Neuronal stem cell (in vitro differentiated cells): ENCODE data around the gene RPIA.

Experiments
- DNase-seq: peaks from one replicate; pipeline ENCODE4 v3.0.0-alpha.2; 2013; ENCODE audit warnings: low spot score
- H2AFZ ChIP-seq: one replicate; pipeline ENCODE4 v1.6.1; 2013; ENCODE audit warnings: mild to moderate bottlenecking, low read length, inconsistent platforms
- H2AK5ac ChIP-seq: 2 replicates; pipeline ENCODE4 v1.6.1; 2013; ENCODE audit warnings: low read depth, mild to moderate bottlenecking, inconsistent platforms, low read length, moderate library complexity, mixed read lengths
- H2BK120ac ChIP-seq: 2 replicates; pipeline ENCODE4 v1.6.1; 2013; ENCODE audit warnings: low read depth, mild to moderate bottlenecking, inconsistent platforms, low read length, moderate library complexity, mixed read lengths
- H2BK12ac ChIP-seq: one replicate; pipeline ENCODE4 v1.6.1; 2013; ENCODE audit warnings: low read length, inconsistent platforms
- H2BK15ac ChIP-seq: 2 replicates; pipeline ENCODE4 v1.6.1; 2013; ENCODE audit warnings: mild to moderate bottlenecking, low read length, inconsistent platforms, mixed read lengths
- H2BK5ac ChIP-seq: one replicate; pipeline ENCODE4 v1.6.1; 2013; ENCODE audit warnings: inconsistent platforms, mild to moderate bottlenecking, low read length, moderate library complexity
- H3K14ac ChIP-seq: one replicate; pipeline ENCODE4 v1.6.1; 2013; ENCODE audit warnings: low read length, inconsistent platforms
- H3K18ac ChIP-seq: 2 replicates; pipeline ENCODE4 v1.6.1; 2013; ENCODE audit warnings: low read length, inconsistent platforms
- H3K23ac ChIP-seq: 2 replicates; pipeline ENCODE4 v1.6.1; 2013; ENCODE audit warnings: low read depth, mild to moderate bottlenecking, mixed read lengths, low read length, inconsistent platforms; ENCODE audit not compliant: poor library complexity
- H3K27ac ChIP-seq: replicated peaks from 3 replicates; pipeline ENCODE4 v1.5.1; 2013; ENCODE audit warnings: low read length, inconsistent platforms
- H3K27me3 ChIP-seq, 3 experiments: 2 replicates each; pipeline ENCODE4 v1.6.1; 2013; ENCODE audit warnings: low read length in 3 of 3, mild to moderate bottlenecking in 2 of 3, inconsistent platforms in 1 of 3, low read depth in 1 of 3, mixed read lengths in 1 of 3, moderate library complexity in 1 of 3; ENCODE audit not compliant: control insufficient read depth in 3 of 3, insufficient read depth in 3 of 3
- H3K36me3 ChIP-seq, 2 donors: replicated peaks in 1 of 2; 2 replicates each; pipeline ENCODE4 v1.6.1; 2013; ENCODE audit warnings: low read length in 2 of 2; ENCODE audit not compliant: control insufficient read depth in 2 of 2, insufficient read depth in 2 of 2
- H3K4ac ChIP-seq: 2 replicates; pipeline ENCODE4 v1.6.1; 2013; ENCODE audit warnings: inconsistent platforms, mild to moderate bottlenecking, low read length, moderate library complexity
- H3K4me1 ChIP-seq, 2 donors: 1 replicate in 1 of 2; 2 replicates in 1 of 2; pipeline ENCODE4 v1.6.1; 2013; ENCODE audit warnings: low read length in 2 of 2, low read depth in 1 of 2; ENCODE audit not compliant: control insufficient read depth in 2 of 2, insufficient read depth in 1 of 2
- H3K4me2 ChIP-seq: one replicate; pipeline ENCODE4 v1.6.1; 2013; ENCODE audit warnings: mild to moderate bottlenecking, low read length, inconsistent platforms; ENCODE audit not compliant: insufficient read depth, poor library complexity, severe bottlenecking
- H3K4me3 ChIP-seq, 2 donors: 2 replicates each; pipeline ENCODE4 v1.5.1; 2013; ENCODE audit warnings: low read length in 2 of 2, mild to moderate bottlenecking in 2 of 2, inconsistent platforms in 1 of 2, moderate library complexity in 1 of 2
- H3K79me1 ChIP-seq: one replicate; pipeline ENCODE4 v1.6.1; 2013; ENCODE audit warnings: low read depth, mild to moderate bottlenecking, inconsistent platforms, low read length, moderate library complexity
- H3K9ac ChIP-seq: one replicate; pipeline ENCODE4 v1.6.1; 2013; ENCODE audit warnings: mild to moderate bottlenecking, low read depth, low read length, inconsistent platforms; ENCODE audit not compliant: poor library complexity
- H3K9me3 ChIP-seq, 2 donors: replicated peaks in 1 of 2; 2 replicates each; pipeline versions ENCODE3 to v1.6.1; 2013; ENCODE audit warnings: low read length in 2 of 2, mild to moderate bottlenecking in 2 of 2, inconsistent platforms in 1 of 2, low read depth in 1 of 2, mixed read lengths in 1 of 2, moderate library complexity in 1 of 2; ENCODE audit not compliant: control insufficient read depth in 2 of 2, insufficient read depth in 1 of 2
- H4K8ac ChIP-seq: one replicate; pipeline ENCODE4 v1.6.1; 2013; ENCODE audit warnings: low read depth, mild to moderate bottlenecking, inconsistent platforms, low read length, moderate library complexity
- H4K91ac ChIP-seq: one replicate; pipeline ENCODE4 v1.6.1; 2013; ENCODE audit warnings: low read length, low read depth, mild to moderate bottlenecking, inconsistent platforms; ENCODE audit not compliant: poor library complexity
- WGBS, 2 donors: extraction: QIAGEN DNeasy Blood & Tissue Kit; methylation state at CpG; one replicate each; pipeline ENCODE4 v1.1.7; 2013; ENCODE audit warnings: missing lambda C conversion rate in 2 of 2, mixed read lengths in 1 of 2; ENCODE audit not compliant: insufficient read length in 2 of 2, insufficient replicate concordance in 1 of 2; ENCODE audit errors: extremely low coverage in 2 of 2; 5-methylcytosine and 5-hydroxymethylcytosine counted together

Gene RPIA

DNA sequence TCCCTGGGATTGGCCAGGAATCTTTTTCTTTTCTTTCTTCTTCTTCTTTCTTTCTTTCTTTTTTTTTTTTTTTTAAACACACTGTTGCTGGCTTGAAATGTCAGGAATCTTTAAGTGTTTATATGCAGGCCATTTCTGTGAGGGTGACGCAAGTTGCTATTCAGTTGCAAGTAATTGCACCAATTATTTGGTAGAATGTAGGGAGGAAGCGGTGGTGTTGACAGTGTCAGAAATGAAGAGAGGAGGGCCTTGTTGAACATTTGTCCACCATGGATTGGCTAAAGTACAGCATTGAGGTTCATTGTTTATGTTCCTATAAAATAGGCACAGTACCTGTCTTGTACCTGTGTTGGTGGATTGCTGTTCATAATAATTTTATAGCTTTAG is 6.5 kb downstream of the RPIA start:
- no peak overlapping the region for H4K8ac ChIP-seq
- no peak overlapping the region for H2BK12ac ChIP-seq
- DNase-seq, result no peak
- no peak overlapping the region for H3K9ac ChIP-seq
- H3K18ac ChIP-seq, result no peak overlapping the region
- no peak overlapping the region for H3K4ac ChIP-seq
- peaks cover 0 to 3% of the 10 kb centered on the region in 2 donors for H3K4me1 ChIP-seq
- no peak overlapping the region for H2AFZ ChIP-seq
- WGBS, 2 donors, result no CpG with 5 or more reads among the region's 2 CpGs
- H3K23ac ChIP-seq, result no peak overlapping the region
- H2AK5ac ChIP-seq, result no peak overlapping the region
- no peak overlapping the region for H3K27ac ChIP-seq
- no peak overlapping the region for H3K4me2 ChIP-seq
- peaks cover 2% of the 10 kb centered on the region for H3K79me1 ChIP-seq
- no peak overlapping the region for H2BK15ac ChIP-seq
- peaks cover 0 to 3% of the 10 kb centered on the region in 2 donors for H3K9me3 ChIP-seq
- no peaks in the 10 kb centered on the region for H3K27me3 ChIP-seq
- H2BK120ac ChIP-seq, result no peak overlapping the region
- no peak overlapping the region for H4K91ac ChIP-seq
- H3K36me3 ChIP-seq, result peaks cover 11 to 41% of the 10 kb centered on the region in 2 donors
- H3K4me3 ChIP-seq, result no peak overlapping the region
- H2BK5ac ChIP-seq, result no peak overlapping the region
- H3K14ac ChIP-seq, result no peak overlapping the region

DNA sequence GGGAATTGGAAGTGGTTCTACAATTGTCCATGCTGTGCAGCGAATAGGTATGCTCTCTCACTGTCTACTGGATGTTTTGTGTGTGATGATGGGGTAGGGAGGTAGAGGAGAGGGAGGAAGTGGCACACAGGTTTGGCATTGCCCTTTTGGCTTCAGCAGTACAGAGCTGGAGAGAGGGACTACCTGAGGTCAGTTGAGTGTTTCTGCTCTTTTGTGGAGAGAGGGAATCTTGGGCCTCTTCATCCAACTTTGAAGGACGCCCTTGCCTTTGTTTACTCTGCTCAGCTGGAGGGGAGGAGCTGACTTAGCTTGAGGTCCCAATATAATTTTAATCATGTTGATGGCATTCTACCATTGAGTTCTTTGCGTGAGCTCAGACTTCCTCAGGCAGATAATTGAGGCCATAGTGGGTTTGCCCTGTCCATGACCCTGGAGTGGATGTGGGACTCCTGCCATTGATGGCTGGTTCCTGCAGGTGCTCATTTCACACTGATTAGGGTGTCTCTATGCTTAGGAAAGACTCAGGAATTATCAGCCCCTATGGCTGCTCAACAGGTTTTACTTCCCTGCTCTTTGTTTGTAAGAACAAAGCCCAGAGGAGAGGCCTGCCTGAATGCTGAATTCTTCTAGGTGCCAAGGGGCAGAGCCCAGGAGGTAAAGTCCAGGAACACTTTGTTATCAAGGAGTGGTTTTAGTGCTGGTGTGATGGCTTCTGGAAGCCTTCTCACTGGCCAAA is 7.2 kb downstream of the RPIA start:
- Histone ChIP-seq H3K4me3 (peak overlapping the region in 1 of 2 donors; percentile 49), H4K8ac (no peak overlapping the region), H2BK5ac (no peak overlapping the region), H3K4me1 (peaks cover 0 to 3% of the 10 kb centered on the region in 2 donors), H3K4ac (no peak overlapping the region), H3K18ac (no peak overlapping the region), H4K91ac (no peak overlapping the region), H3K23ac (no peak overlapping the region), H3K14ac (no peak overlapping the region), H2BK12ac (no peak overlapping the region), H3K27ac (no peak overlapping the region), H2BK15ac (no peak overlapping the region), H3K4me2 (no peak overlapping the region), H3K79me1 (peaks cover 2% of the 10 kb centered on the region), H2AK5ac (no peak overlapping the region), H2AFZ (no peak overlapping the region), H3K27me3 (no peaks in the 10 kb centered on the region), H2BK120ac (no peak overlapping the region), H3K36me3 (peaks cover 11 to 44% of the 10 kb centered on the region in 2 donors), H3K9ac (no peak overlapping the region), H3K9me3 (peaks cover 0 to 3% of the 10 kb centered on the region in 2 donors)
- no peak for DNase-seq
- whole genome bisulfite sequencing, 2 donors, result no CpG with 5 or more reads among the region's 3 CpGs

DNA sequence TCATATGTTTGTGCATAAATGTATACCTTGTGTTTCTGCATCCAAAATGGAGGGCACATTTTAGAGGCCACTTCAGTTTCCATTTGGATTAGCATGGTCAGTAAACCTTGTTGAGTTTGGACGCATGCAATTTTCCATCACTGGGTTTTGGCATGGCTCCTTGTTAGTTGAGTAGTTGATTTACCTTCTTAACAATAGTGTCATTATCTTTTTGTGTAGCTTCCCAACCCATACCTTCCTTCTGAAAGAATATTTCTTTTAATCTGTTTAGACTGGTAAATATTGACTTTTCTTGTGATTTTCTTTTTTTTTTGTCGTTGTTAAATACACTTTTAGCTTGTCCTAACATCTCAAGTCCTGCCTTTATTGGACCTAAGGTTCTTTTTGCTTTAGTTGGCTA is 15.5 kb downstream of the RPIA start:
- H3K18ac ChIP-seq, result no peak overlapping the region
- H4K8ac ChIP-seq, result no peak overlapping the region
- no peaks in the 10 kb centered on the region for H3K79me1 ChIP-seq
- H3K4me2 ChIP-seq, result no peak overlapping the region
- H2BK120ac ChIP-seq, result no peak overlapping the region
- peaks cover 8 to 21% of the 10 kb centered on the region in 2 donors for H3K36me3 ChIP-seq
- H3K23ac ChIP-seq, result no peak overlapping the region
- no peak overlapping the region for H2AFZ ChIP-seq
- H3K4me1 ChIP-seq, result no peaks in the 10 kb centered on the region
- no peak overlapping the region for H3K27ac ChIP-seq
- no peak overlapping the region for H2BK12ac ChIP-seq
- H3K9me3 ChIP-seq, result peaks cover 0 to 15% of the 10 kb centered on the region in 2 donors
- H3K9ac ChIP-seq, result no peak overlapping the region
- H3K27me3 ChIP-seq, result no peaks in the 10 kb centered on the region
- no CpG with 5 or more reads among the region's 2 CpGs for WGBS, 2 donors
- no peak overlapping the region for H2AK5ac ChIP-seq
- no peak overlapping the region for H3K14ac ChIP-seq
- no peak for DNase-seq
- no peak overlapping the region for H3K4me3 ChIP-seq
- H2BK5ac ChIP-seq, result no peak overlapping the region
- H2BK15ac ChIP-seq, result no peak overlapping the region
- H4K91ac ChIP-seq, result no peak overlapping the region
- H3K4ac ChIP-seq, result no peak overlapping the region

DNA sequence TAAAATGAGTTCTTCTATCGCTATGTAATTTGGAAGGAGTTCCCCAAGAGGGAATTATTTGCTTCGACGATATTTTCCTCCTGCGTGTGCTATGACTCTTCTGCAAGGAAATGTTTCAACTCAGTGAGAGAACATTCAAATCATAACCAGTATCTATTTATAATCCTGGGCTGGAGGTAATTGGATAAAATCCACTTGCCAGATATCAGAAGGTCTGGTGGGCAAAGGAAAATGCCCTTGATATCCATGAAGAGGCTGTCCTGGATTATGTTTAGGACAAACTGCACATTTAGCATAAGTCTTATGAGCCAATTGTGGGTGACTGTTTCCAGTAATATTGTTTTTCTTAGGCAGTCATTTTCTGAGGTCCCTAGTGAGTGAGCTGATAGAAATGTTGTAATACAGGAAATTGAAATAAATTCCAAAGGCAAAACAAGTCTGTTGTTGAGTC is 17.7 kb downstream of the RPIA start:
- no peak for DNase-seq
- no peaks in the 10 kb centered on the region for H3K4me1 ChIP-seq
- H2BK15ac ChIP-seq, result no peak overlapping the region
- H3K27ac ChIP-seq, result no peak overlapping the region
- peaks cover 4% of the 10 kb centered on the region in 2 donors for H3K36me3 ChIP-seq
- H3K9ac ChIP-seq, result no peak overlapping the region
- H4K91ac ChIP-seq, result no peak overlapping the region
- H3K4me2 ChIP-seq, result no peak overlapping the region
- no peak overlapping the region for H3K14ac ChIP-seq
- no peak overlapping the region for H3K4me3 ChIP-seq
- H2AFZ ChIP-seq, result no peak overlapping the region
- no CpG with 5 or more reads among the region's 4 CpGs for WGBS, 2 donors
- no peak overlapping the region for H4K8ac ChIP-seq
- no peak overlapping the region for H2BK120ac ChIP-seq
- H2BK5ac ChIP-seq, result no peak overlapping the region
- no peak overlapping the region for H3K4ac ChIP-seq
- no peak overlapping the region for H2AK5ac ChIP-seq
- H2BK12ac ChIP-seq, result no peak overlapping the region
- H3K23ac ChIP-seq, result no peak overlapping the region
- no peaks in the 10 kb centered on the region for H3K27me3 ChIP-seq
- H3K9me3 ChIP-seq, result peaks cover 0 to 8% of the 10 kb centered on the region in 2 donors
- no peak overlapping the region for H3K18ac ChIP-seq
- no peaks in the 10 kb centered on the region for H3K79me1 ChIP-seq
